GM23338 (cell line): Measurements from ENCODE around the gene PCNT. TPM values are rescaled to one million over a fixed set of nuclear protein-coding genes. Genes with fewer than 3 reads are reported as not detected.

ENCODE experiments used
- ATAC-seq: fragments of 200-7000 bp; cut with Tn5 transposase; 3 replicates; pipeline ENCODE4 v1.9.1; 2020
- DNase-seq: peaks from one replicate; pipeline ENCODE4 v3.0.0-alpha.2; 2015; ENCODE audit warnings: low spot score
- H2AFZ ChIP-seq: fragments of 200-600 bp; sonication (generic); 2 replicates; pipeline ENCODE4 v1.8.0; 2016; ENCODE audit warnings: antibody characterized with exemption, mild to moderate bottlenecking, moderate library complexity
- H3F3A ChIP-seq: fragments of 200-600 bp; sonication (generic); replicated peaks from 2 replicates; pipeline ENCODE4 v1.8.0; 2017; ENCODE audit warnings: antibody characterized with exemption, mixed run types, low read depth
- H3K27ac ChIP-seq: fragments of 200-600 bp; sonication (generic); 2 replicates; pipeline ENCODE4 v1.6.1; 2016; ENCODE audit warnings: low read depth
- H3K27me3 ChIP-seq: fragments of 200-600 bp; sonication (generic); 2 replicates; pipeline ENCODE4 v1.8.0; 2016; ENCODE audit warnings: mild to moderate bottlenecking, mixed run types, moderate library complexity; ENCODE audit not compliant: insufficient read depth
- H3K36me3 ChIP-seq: fragments of 200-600 bp; sonication (generic); 2 replicates; pipeline ENCODE4 v1.8.0; 2016; ENCODE audit warnings: mild to moderate bottlenecking; ENCODE audit not compliant: insufficient read depth
- H3K4me1 ChIP-seq: fragments of 200-600 bp; sonication (generic); 2 replicates; pipeline ENCODE4 v1.8.0; 2016; ENCODE audit warnings: mild to moderate bottlenecking, moderate library complexity; ENCODE audit not compliant: insufficient read depth
- H3K4me2 ChIP-seq: fragments of 200-600 bp; sonication (generic); 2 replicates; pipeline ENCODE4 v1.7.1; 2017; ENCODE audit warnings: mixed run types
- H3K4me3 ChIP-seq: fragments of 200-600 bp; sonication (generic); 2 replicates; pipeline ENCODE4 v1.6.1; 2016; ENCODE audit warnings: mixed run types
- H3K79me2 ChIP-seq: fragments of 200-600 bp; sonication (generic); replicated peaks from 2 replicates; pipeline ENCODE4 v1.8.0; 2017; ENCODE audit warnings: mild to moderate bottlenecking; ENCODE audit not compliant: insufficient read depth
- H3K9me2 ChIP-seq: fragments of 200-600 bp; sonication (generic); 2 replicates; pipeline ENCODE4 v1.8.0; 2017; ENCODE audit not compliant: insufficient read depth
- H4K20me1 ChIP-seq: fragments of 200-600 bp; sonication (generic); replicated peaks from 2 replicates; pipeline ENCODE4 v1.8.0; 2017; ENCODE audit warnings: mild to moderate bottlenecking; ENCODE audit not compliant: insufficient read depth
- H3K27ac Mint-ChIP-seq: 2 replicates; pipeline ENCODE4 v1.8.0; 2020; ENCODE audit warnings: inconsistent platforms, mild to moderate bottlenecking, moderate library complexity, mixed read lengths
- H3K27me3 Mint-ChIP-seq: 3 replicates; pipeline ENCODE4 v1.8.0; 2022; ENCODE audit warnings: low read depth, mild to moderate bottlenecking, moderate library complexity, mixed read lengths, inconsistent platforms; ENCODE audit not compliant: insufficient read depth, poor library complexity
- H3K36me3 Mint-ChIP-seq: 3 replicates; pipeline ENCODE4 v1.8.0; 2021; ENCODE audit warnings: low read depth, mild to moderate bottlenecking, inconsistent platforms, moderate library complexity, mixed read lengths
- H3K4me1 Mint-ChIP-seq: 3 replicates; pipeline ENCODE4 v1.8.0; 2020; ENCODE audit warnings: mild to moderate bottlenecking, inconsistent platforms, mixed read lengths
- H3K4me3 Mint-ChIP-seq: 3 replicates; pipeline ENCODE4 v1.8.0; 2021; ENCODE audit warnings: moderate library complexity, mild to moderate bottlenecking, inconsistent platforms, mixed read lengths
- H3K9me3 Mint-ChIP-seq: 3 replicates; pipeline ENCODE4 v1.8.0; 2020; ENCODE audit warnings: moderate library complexity, mild to moderate bottlenecking, inconsistent platforms, mixed read lengths
- CREB1 ChIP-seq: fragments of 250-450 bp; sonication (Bioruptor Pico); IDR thresholded peaks from 2 replicates; pipeline ENCODE4 v1.5.0; 2020; ENCODE audit warnings: low read depth, mild to moderate bottlenecking, moderate library complexity
- CTCF ChIP-seq, 2 experiments: fragments of 200-600 bp in 1 of 2; sonication (generic) in 1 of 2; conservative IDR thresholded peaks; 2 replicates each; pipeline versions ENCODE4 v1.5.1 to v1.6.1; 2016 to 2017; ENCODE audit warnings: antibody characterized with exemption in 2 of 2, low read depth in 2 of 2, mild to moderate bottlenecking in 2 of 2, moderate library complexity in 1 of 2
- ETS1 ChIP-seq: IDR thresholded peaks from 2 replicates; pipeline ENCODE4 v1.6.1; 2016; ENCODE audit warnings: antibody characterized with exemption
- EZH2 ChIP-seq: fragments of 200-600 bp; sonication (generic); IDR thresholded peaks from one replicate; pipeline ENCODE4 v1.8.0; 2017; ENCODE audit warnings: antibody characterized with exemption, mild to moderate bottlenecking, low read depth; ENCODE audit not compliant: unreplicated experiment
- EZH2phosphoT487 ChIP-seq: fragments of 200-600 bp; sonication (generic); IDR thresholded peaks from one replicate; pipeline ENCODE4 v1.8.1; 2018; ENCODE audit warnings: antibody characterized with exemption; ENCODE audit not compliant: unreplicated experiment
- JUNB ChIP-seq: IDR thresholded peaks from one replicate; pipeline ENCODE4 v1.6.1; 2016; ENCODE audit warnings: antibody characterized with exemption; ENCODE audit not compliant: unreplicated experiment
- NANOG ChIP-seq: IDR thresholded peaks from 2 replicates; pipeline ENCODE4 v1.6.1; 2016; ENCODE audit warnings: antibody characterized with exemption, borderline replicate concordance
- POLR2AphosphoS5 ChIP-seq: IDR thresholded peaks from 2 replicates; pipeline ENCODE4 v1.6.1; 2016; ENCODE audit warnings: antibody characterized with exemption, low read depth
- REST ChIP-seq: IDR thresholded peaks from one replicate; pipeline ENCODE4 v1.6.1; 2018; ENCODE audit warnings: antibody characterized with exemption; ENCODE audit not compliant: unreplicated experiment
- STAT1 ChIP-seq: IDR thresholded peaks from one replicate; pipeline ENCODE4 v1.6.1; 2016; ENCODE audit warnings: antibody characterized with exemption; ENCODE audit not compliant: unreplicated experiment
- ZNF114 ChIP-seq: fragments of 250-450 bp; sonication (Bioruptor Pico); IDR thresholded peaks from 2 replicates; pipeline ENCODE4 v1.5.0; 2020; ENCODE audit warnings: mild to moderate bottlenecking, moderate library complexity
- ZNF331 ChIP-seq: fragments of 250-450 bp; sonication (Bioruptor Pico); IDR thresholded peaks from 2 replicates; pipeline ENCODE4 v1.5.0; 2020; ENCODE audit warnings: low read depth, mild to moderate bottlenecking, moderate library complexity
- ZNF462 ChIP-seq: fragments of 250-450 bp; sonication (Bioruptor Pico); IDR thresholded peaks from 2 replicates; pipeline ENCODE4 v1.5.0; 2020; ENCODE audit warnings: mild to moderate bottlenecking, moderate library complexity
- polyA plus RNA-seq: library from polyadenylated mRNA; unstranded; fragments of >200 nt; fragmentation: Nextera tagmentation; extraction: Ambion mirVana; gene quantifications from 2 replicates; pipeline ENCODE4 v1.2.1, GENCODE V29; 2016
- total RNA-seq: library from RNA; depleted of rRNA; stranded (reverse); fragments of >200 nt; shearing (Covaris generic); gene quantifications from 2 replicates; pipeline ENCODE4 v1.2.3, GENCODE V29; 2014

The PCNT gene
- total and polyA plus RNA-seq, 2 experiments from 2014 or later, result 39.6 to 46.1 TPM

- H3K4me1 ChIP-seq, result no peaks in the 10 kb centered on the region
- Mint-ChIP-seq H3K27ac (peak overlapping the region; percentile 62; the same call in 1 of the 2 replicates), H3K36me3 (peaks cover 66% of the 10 kb centered on the region), H3K4me1 (no peaks in the 10 kb centered on the region), H3K4me3 (no peak overlapping the region), H3K27me3 (peaks cover 12% of the 10 kb centered on the region), H3K9me3 (no peaks in the 10 kb centered on the region)
- no peaks in the 10 kb centered on the region; the same call in 1 of the 2 replicates for H3K79me2 ChIP-seq
- DNase-seq (no peak), ATAC-seq (no peak)
- H3K9me2 ChIP-seq, result no peaks in the 10 kb centered on the region
- H3K27me3 ChIP-seq, result no peaks in the 10 kb centered on the region
- H2AFZ ChIP-seq, result no peak overlapping the region
- no peak overlapping the region for H3K4me3 ChIP-seq
- H3K27ac ChIP-seq, result no peak overlapping the region
- H4K20me1 ChIP-seq, result no peaks in the 10 kb centered on the region; the same call in 1 of the 2 replicates
- peaks cover 3% of the 10 kb centered on the region; the same call in 1 of the 2 replicates for H3K36me3 ChIP-seq
- TF ChIP-seq EZH2phosphoT487, result no peak
- TF ChIP-seq EZH2, result no peak
- no peak for TF ChIP-seq ETS1
- no peak for TF ChIP-seq CREB1 (CRISPR knock-in tag)
- no peak for TF ChIP-seq POLR2AphosphoS5
- TF ChIP-seq STAT1, result no peak
- no peak for TF ChIP-seq ZNF114 (CRISPR knock-in tag)
- no peak for TF ChIP-seq ZNF331 (CRISPR knock-in tag)
- no peak for TF ChIP-seq CTCF (conservative IDR thresholded peaks at IDR 0.05; ENCODE audit: low read depth in 2 of 2)
- no peak for TF ChIP-seq REST
- no peak for TF ChIP-seq NANOG
- TF ChIP-seq JUNB, result no peak
- TF ChIP-seq ZNF462 (CRISPR knock-in tag), result no peak
- no peaks in the 10 kb centered on the region for H3F3A ChIP-seq
- no peak overlapping the region for H3K4me2 ChIP-seq
Measured at GRCh38 chr21:46434322-46434958, 110.5 kb downstream of the PCNT start.
